GM19238 (cell line): ENCODE data around the gene ALG1.
"Not testable (repeated sequence)": the region's sequence is repeated elsewhere in the genome, so short reads cannot be mapped to it uniquely, and the experiment has no call there.

ENCODE experiments used
- DNase-seq: peaks from one replicate; pipeline ENCODE4 v3.0.0; 2011; ENCODE audit warnings: low spot score; ENCODE audit not compliant: insufficient read length

The ALG1 gene

GRCh38 chr16:5098221-5099159 lies 26.8 kb downstream of the ALG1 start:
- peak; percentile 22 for DNase-seq

- not testable (repeated sequence) for DNase-seq
Measured at GRCh38 chr16:5099174-5099573, 27.5 kb downstream of the ALG1 start.

DNA sequence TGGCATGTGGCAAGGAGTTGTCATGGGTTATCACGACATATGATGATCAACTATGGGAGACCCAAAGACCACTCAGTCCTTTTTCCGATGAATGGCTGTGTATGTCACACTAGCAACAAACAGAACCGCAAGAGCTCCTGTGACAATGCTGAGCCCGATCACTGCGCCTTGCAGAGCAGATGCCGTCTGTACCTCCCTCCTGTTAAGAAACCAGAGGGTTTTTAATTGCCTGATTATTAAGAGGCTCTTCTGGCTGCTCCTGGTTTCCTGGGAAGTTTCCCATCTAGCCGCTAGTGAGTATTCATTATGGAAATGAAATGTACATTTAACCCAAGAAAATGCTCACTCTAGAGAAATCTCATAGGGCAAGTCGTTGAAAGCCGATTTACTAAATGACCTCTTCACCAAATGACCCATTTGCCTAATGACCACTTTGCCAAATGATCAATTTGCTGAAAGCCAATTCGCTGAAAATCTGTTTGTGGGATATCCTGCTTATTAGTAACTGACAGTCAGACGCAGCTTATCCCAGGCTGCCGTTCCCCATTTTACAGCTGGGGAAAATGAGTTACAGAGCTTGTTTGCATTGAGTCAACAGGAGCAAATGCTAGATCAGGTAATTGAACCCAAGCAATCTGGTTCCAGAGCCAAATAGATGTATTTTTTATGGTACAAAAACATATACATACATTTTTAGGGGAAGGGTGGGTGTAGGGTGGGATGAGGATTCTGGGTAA lies 31.8 kb downstream of the ALG1 start:
- DNase-seq, result not testable (repeated sequence)

DNA sequence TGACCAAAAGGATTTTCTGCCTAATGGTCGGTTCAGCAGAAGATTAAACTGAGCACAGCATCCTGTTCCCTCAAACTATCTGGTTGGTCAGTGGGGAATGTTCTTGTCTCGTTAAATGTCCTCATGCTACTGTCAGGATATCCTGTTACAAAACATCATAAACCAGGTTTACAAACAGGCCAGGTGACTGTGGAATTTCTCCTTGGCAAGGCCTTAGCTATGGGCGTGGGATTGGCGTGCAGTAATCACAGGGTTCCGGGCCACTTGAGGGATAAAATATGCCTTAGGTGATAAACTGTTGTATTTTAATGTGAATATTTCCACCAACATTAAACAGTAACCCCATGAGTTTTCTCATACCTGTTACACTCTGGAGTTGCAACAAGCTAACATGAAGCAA lies 33.4 kb downstream of the ALG1 start:
- not testable (repeated sequence) for DNase-seq

DNA sequence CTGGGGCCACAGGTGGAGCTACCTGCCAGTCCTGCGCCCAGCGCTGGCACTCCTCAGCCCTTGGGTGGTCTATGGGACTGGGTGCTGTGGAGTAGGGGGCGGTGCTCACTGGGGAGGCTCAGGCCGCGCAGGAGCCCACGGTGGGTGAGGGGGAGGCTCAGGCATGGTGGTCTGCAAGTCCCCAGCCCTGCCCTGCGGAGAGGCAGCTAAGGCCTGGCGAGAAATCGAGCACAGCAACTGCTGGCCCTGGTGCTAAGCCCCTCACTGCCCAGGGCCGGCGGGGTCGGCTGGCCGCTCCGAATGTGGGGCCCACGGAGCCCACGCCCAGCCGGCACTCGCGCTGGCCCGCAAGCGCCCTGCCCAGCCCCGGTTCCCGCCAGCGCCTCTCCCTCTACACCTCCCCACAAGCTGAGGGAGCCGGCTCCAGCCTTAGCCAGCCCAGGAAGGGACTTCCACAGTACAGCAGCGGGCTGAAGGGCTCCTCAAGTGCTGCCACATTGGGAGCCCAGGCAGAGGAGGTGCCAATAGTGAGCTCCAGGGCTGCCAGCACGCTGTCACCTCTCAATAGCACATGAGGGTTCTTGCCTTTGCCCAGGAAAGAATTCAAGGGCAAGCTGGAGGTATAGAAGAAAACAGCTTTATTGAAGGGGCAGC lies 37.0 kb downstream of the ALG1 start:
- no peak for DNase-seq

DNA sequence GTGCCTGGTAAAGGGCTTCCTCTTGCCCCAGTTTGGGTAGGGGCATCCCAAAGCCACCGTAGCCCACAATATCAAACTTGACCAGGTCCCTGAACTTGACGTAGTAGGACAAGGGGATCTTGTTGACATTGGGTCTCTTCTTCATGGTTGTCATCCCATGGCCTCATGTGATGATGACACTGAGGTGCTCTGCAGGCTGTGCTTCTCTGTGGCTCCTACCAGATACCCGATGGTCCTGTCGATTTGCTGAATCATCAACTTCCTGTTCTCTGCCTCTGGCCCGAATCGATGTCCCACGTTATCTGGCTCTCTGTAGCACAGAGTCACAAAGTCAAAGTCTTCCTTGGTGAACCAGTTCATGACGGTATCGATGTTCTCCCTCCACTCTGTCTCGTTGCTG lies 39.3 kb downstream of the ALG1 start:
- not testable (repeated sequence) for DNase-seq

DNA sequence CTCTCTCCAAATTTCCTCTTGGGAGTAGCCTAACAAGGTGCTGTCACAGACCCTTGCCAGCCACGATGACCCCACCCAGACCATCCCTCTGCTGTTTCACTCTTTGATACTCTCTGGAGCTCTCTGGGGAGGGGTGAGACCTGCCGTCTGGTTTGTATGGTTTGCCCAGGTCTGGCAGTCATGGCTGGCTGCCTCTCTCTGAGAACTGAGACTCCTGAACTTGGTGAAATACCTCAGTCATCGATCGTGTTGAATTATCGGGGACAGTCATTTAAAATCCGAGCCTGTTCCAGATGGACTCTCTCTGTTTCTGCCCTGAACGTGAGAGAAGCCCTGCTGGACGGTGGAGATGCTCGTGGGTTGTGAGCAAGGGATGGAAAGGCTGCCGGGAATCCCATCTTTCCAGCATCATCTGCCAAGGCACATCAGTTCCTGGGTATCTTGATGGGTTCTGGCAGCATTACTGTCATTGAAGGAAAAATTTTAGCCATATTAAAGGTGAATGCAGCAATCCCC lies 45.2 kb downstream of the ALG1 start:
- peak; percentile 5 for DNase-seq

- DNase-seq, result peak; percentile 7
Measured at GRCh38 chr16:5117300-5118087, 45.9 kb downstream of the ALG1 start.

DNA sequence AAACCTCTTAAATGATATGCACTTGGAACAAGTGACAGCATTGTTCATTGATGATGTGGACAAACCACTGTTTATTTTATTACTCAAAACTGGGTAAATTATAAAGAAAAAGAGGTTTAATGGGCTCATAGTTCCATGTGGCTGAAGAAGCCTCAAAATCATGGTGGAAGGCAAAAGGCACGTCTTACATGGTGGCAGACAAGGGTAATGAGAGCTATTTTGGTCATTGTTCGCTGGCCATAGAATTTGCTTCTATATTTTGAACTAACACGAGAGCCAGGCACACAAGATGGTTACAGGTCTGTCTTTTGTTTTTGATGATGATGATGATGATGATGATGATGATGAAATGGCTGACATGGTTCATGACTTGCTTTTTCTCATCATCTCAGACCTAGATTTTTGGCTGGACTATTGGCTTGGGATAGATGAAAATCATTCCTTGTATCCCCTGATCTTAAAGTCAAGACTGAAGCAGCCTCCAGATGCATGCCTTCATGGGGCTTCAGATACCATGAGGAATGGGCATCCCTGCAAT lies 59.9 kb downstream of the ALG1 start:
- DNase-seq, result not testable (repeated sequence)

DNA sequence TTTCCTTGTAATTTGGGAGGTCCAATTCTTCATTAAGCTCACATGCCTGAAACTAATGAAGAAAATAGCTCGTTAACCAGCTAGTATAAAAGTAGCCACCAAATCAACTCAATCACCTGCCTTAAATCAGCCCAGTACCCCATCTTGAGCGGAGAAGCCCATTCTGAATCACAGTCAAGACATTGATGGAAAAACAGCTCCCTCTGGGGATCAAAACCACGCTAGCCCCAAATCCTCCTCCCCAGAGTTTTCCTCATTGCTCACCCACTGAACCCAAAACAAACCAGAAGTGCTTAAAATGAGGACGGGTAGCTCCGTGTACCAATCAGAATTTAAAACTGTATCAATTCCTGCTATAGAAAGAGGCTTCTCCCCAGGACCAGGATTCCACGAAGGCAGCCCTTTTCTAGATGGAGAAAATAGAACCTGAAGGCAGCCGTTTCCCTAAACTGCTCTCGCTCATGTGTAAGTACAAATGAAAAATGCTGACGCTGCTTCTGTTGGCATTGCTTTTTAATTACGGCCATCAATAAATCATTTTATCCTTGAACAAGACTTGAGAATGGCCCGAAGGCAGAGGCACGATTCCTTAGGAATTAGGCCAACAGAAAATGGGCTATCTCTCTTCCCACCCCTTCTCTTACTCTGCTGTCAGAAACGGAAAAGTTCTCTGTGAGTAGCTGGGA lies 61.4 kb downstream of the ALG1 start:
- DNase-seq, result not testable (repeated sequence)

DNA sequence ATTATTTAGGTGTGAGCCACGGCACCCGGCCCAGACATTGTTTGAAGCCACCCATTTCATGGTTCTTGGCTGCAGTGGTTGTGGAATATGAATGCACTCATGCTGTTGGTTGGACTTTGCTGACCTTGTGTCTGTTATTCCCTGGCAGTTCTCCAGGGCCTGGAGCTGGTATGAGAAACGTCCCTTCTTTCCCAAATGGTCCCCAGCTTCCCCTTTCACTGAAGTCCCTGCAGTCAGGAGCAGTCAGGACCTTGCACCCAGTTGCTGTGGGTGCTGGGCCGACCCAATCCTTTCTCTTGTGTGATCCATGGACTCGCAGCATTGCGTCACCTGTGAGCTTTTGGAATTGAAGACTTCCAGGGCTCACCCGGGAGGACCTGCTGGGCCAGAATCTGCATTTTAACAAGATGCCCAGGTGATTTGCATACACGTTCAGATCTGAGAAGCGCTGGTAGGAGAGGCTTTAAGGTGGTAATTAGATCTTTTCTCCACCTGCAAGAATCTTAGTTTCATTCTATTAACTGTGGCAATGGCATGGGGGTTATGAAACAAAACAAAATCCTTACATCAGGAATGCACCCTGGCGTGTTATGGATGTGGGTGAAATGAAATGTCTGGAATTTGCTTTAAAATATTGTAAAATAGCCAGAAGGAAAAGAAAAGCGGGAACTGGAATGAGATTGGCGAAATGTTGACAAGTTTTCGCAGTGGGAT lies 63.3 kb downstream of the ALG1 start:
- DNase-seq, result not testable (repeated sequence)
